ENCODE data around the gene MMAB.

Gene MMAB

DNA sequence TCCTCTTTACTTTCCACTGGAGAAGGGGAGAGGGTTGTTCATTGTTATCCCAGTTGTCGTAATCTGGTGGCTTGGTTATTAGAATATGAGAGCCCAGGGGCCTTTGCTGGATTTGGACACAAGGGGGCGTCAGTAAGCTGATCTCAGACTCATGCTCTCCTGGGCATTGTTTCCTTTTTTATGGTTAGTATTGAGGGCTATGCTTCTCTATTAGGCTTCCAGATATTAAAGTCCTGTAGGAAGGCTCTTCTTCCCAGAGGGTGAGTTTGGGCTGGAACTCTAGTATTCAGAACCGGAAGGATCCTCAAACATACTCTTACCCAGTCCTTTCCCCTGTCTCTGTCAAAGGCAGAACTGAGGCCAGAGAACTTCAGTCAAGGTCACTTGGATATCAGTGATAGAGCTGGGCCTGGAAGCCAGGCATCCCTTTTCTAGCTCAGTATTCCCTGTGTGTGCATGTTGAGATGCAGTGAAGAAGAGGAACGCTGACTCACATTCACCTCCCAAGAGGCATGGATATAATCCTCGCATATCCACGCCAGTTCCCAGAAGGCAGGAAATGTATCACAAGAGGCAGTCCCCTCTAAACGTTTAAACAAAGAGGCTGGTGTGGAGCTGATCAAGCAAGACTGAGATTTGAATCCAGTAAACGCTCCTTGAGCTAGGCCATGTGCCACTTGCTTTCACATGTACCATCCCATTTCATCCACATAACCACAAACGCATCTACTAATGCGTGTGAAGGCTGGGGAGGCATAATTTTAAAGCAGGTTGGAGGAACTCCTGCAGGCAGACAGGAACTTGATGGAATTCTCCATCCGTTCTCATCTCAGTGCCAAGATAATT lies 54.3 kb downstream of the MMAB start:
- DNase-seq (ENCODE audit: extremely low read depth in 1 of 2, low read depth in 1 of 2) = peak in 1 of 2 donors; percentile 20

DNA sequence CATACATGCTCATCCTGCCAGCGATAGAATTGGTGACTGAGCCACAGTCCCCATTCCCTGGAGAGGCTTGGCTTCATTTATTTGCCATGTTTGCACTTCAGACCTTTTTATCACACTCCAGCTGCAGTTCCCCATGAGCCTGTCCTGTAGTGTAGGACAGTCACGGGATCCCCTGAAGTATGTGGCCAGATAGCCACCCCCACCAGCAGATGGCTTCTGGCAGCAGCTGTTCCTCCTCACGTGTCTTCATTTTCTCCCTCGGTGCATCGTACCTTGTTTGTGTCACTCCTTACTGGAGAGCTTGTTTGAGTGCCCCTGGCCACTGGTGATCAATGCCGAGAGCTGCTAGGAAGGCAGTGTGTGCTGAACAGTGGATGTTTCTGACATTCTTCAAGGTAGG lies 55.7 kb downstream of the MMAB start:
- DNase-seq (ENCODE audit: extremely low read depth in 1 of 2, low read depth in 1 of 2) = no peak

DNA sequence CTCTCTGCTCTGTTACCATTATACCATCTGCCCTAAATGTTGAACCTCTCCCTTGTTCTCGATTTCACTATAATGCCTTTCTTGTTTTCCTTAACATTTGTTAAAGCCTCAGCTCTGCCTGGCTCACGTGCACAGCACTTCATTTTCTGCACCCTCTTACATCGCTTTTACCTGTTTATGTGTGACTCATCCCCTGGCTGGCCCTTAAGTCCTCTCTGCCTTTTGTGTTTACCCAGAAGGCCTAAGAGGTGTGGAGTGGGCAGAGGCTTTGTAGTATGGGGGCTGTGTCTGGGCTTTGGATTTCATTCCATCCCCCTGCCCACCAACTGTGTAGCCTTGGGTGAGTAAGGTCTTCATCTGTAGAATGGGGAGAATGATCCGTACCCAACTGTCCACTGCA lies 59.3 kb downstream of the MMAB start:
- DNase-seq (ENCODE audit: extremely low read depth in 1 of 2, low read depth in 1 of 2) = no peak

DNA sequence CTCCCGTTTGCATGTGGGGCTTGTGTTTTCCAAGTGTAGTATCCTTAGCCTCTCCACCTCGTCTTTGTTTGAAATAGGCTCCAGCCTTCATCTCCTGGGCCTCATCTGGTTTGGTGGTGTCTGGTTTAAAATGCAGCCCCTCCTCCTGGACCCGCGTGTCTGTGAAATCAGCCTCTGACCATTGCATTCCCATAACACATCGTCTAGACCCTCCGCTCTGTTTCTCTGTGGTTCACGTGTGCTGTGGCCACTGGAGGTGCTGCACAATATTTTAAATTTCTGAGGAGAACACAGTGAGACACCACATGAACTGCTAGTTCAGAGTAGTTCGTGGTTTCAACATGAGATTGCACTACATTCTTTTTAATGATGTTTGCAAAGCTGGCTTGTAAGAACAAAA lies 60.3 kb downstream of the MMAB start:
- no peak for DNase-seq (ENCODE audit: extremely low read depth in 1 of 2, low read depth in 1 of 2)

DNA sequence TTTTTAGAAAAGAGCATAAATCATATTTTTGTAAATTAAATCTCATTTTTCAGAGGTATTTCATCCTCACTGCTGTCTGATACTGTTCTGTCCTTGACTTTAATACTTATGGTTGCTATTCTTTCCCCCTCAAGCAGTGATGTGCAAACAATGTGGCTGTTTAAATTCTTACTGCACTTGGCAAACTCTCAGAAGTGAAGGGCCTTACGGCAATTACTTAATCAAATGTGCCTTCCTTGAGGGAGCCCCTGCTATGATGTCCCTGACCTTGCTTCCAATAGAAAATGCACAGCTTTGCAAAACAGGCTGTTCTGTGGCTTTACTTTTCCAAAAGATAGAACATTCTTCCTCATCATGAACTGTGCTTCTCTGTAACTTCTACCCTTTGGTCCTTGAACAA lies 60.7 kb downstream of the MMAB start:
- DNase-seq (ENCODE audit: extremely low read depth in 1 of 2, low read depth in 1 of 2) = no peak

DNA sequence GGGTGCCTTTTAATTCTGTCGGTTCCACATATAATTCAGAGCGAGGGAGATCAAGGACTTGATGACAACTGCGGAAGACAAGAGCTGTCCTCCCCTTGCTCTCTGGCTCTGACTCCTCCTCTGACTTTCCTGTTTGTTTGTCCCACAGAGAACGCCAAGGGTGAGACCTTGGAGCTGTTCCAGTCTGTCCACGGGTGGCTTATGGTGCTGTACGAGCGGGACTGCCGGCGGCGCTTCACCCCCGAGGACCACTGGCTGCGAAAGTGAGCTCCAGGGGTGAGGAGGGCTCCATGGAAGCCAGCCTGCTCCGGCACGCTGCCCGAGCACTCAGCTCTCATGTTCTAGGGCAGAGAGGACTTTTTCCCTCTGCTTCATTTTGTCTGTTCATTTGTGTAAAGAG lies 63.1 kb downstream of the MMAB start:
- DNase-seq (ENCODE audit: extremely low read depth in 1 of 2, low read depth in 1 of 2) = no peak

DNA sequence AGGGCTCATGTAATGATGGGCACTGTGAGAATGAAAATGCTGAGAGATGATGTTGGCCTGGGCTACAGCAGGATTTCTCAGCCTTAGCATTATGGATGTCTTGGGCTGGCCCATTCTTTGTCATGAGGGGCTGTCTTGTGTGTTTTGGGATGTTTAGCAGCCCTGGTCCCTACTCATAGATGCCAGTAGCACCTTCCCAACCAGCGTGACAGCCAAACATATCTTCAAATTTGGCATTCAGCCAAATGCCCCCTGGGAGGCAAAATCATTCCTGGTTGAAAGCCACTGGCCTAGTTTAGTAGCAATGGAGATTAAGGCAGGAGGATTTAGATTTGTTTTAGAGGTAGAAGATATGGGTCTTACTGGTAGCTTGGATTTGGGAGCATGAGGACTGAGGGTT lies 69.2 kb downstream of the MMAB start:
- no peak for DNase-seq (ENCODE audit: extremely low read depth in 1 of 2, low read depth in 1 of 2)

Measured in stimulated activated CD8-positive, alpha-beta memory T cell treated with anti-CD3 and anti-CD28 coated beads, Interleukin-7, amount 100 ng/mL, for 48 hours (primary cell).